Nephron progenitor cell (in vitro differentiated cells): ENCODE data around the gene RBMX.

Experiments
- DNase-seq: peaks from one replicate; pipeline ENCODE4 v3.0.0; 2021
- H3K27ac Mint-ChIP-seq: 2 replicates; pipeline ENCODE4 v1.8.0; 2021; ENCODE audit warnings: mild to moderate bottlenecking, moderate library complexity, mixed read lengths
- H3K27me3 Mint-ChIP-seq: 2 replicates; pipeline ENCODE4 v1.8.0; 2021; ENCODE audit warnings: mild to moderate bottlenecking, low read depth, mixed read lengths; ENCODE audit not compliant: poor library complexity
- H3K36me3 Mint-ChIP-seq: 2 replicates; pipeline ENCODE4 v1.8.0; 2021; ENCODE audit warnings: low read depth, mixed read lengths
- H3K4me1 Mint-ChIP-seq: 2 replicates; pipeline ENCODE4 v1.8.0; 2021; ENCODE audit warnings: mixed read lengths
- H3K4me3 Mint-ChIP-seq: 2 replicates; pipeline ENCODE4 v1.8.0; 2021; ENCODE audit warnings: mild to moderate bottlenecking, moderate library complexity, mixed read lengths
- H3K9me3 Mint-ChIP-seq: 2 replicates; pipeline ENCODE4 v1.8.0; 2021; ENCODE audit warnings: mild to moderate bottlenecking, moderate library complexity, mixed read lengths
- CTCF ChIP-seq: fragments of 200-600 bp; sonication (generic); IDR thresholded peaks from 2 replicates; pipeline ENCODE4 v1.5.0; 2021; ENCODE audit warnings: antibody characterized with exemption

The RBMX gene

GRCh38 chrX:136829413-136829812 lies 51.1 kb downstream of the RBMX start:
- peaks cover 76% of the 10 kb centered on the region for H3K36me3 Mint-ChIP-seq
- peaks cover 53% of the 10 kb centered on the region for H3K9me3 Mint-ChIP-seq
- no peaks in the 10 kb centered on the region for H3K27me3 Mint-ChIP-seq
- TF ChIP-seq CTCF = no peak
- no peak overlapping the region for H3K27ac Mint-ChIP-seq
- H3K4me3 Mint-ChIP-seq = no peak overlapping the region
- peaks cover 4% of the 10 kb centered on the region for H3K4me1 Mint-ChIP-seq
- DNase-seq = no peak

DNA sequence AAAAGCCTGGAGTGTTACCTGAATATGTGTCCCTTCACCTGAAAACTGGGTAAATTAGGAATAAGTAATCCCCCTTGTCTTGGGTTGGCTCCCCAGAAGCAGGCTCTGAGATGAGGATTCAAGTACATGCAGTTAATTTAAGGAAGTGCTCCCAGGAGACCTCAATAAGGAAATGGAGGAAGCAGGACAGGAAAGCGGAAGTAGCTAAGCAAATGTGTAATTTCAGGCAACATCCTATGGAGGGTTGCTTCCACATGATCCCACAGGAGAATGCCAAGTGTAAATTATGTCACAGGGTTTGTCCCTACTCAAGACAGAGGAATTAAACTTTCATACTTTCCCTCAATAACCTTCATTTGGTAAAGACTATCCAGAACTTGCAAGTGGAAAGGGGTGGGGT lies 51.7 kb downstream of the RBMX start:
- H3K36me3 Mint-ChIP-seq = peaks cover 71% of the 10 kb centered on the region
- H3K9me3 Mint-ChIP-seq = peaks cover 56% of the 10 kb centered on the region
- DNase-seq = no peak

DNA sequence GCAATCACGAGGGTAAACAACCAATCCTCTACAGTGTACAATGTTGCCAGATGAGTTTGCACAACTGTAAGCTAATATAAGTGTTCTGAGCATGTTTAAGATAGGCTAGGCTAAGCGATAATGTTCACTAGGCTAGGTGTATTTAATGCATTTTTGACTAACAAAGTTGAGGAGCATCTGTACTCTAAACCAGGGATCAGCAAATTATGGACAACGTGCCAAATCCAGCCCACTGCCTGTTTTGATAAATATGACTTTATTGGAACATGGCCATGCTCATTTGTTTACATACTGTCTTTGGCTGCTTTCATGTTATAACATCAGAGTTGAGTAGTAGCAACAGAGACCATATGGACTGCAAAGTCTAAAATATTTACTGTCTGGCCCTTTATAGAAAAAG lies 53.5 kb downstream of the RBMX start:
- no peak overlapping the region for H3K27ac Mint-ChIP-seq
- H3K36me3 Mint-ChIP-seq = peaks cover 66% of the 10 kb centered on the region
- H3K4me1 Mint-ChIP-seq = peaks cover 4% of the 10 kb centered on the region
- DNase-seq = no peak
- TF ChIP-seq CTCF = no peak
- no peaks in the 10 kb centered on the region for H3K27me3 Mint-ChIP-seq
- peaks cover 54% of the 10 kb centered on the region for H3K9me3 Mint-ChIP-seq
- no peak overlapping the region for H3K4me3 Mint-ChIP-seq

More for the DNA sequence above, 51.7 kb downstream of the RBMX start:
- Mint-ChIP-seq H3K27ac (no peak overlapping the region), H3K4me3 (no peak overlapping the region), H3K4me1 (peaks cover 4% of the 10 kb centered on the region), H3K27me3 (no peaks in the 10 kb centered on the region)
- TF ChIP-seq CTCF = no peak

DNA sequence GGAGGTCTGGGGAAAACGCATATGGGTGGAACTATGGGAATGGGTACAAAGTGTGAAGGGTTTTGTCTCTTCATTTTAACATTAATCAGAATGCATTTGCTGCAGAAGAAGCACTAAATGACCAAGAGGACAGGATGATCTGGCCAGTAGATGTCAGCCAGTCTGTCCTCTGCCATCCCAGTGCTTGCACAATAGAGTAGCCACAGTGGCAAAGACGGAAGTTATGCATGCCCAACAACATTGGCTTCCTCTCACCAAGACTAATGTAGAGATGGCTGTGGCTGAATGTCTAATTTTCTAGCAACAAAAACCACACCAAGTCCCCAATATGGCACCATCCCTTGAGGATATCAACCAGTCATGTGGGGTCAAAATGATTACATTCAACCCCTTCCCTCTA lies 54.8 kb downstream of the RBMX start:
- no peak overlapping the region for H3K4me3 Mint-ChIP-seq
- peaks cover 68% of the 10 kb centered on the region for H3K36me3 Mint-ChIP-seq
- no peak for TF ChIP-seq CTCF
- DNase-seq = no peak
- no peak overlapping the region for H3K27ac Mint-ChIP-seq
- H3K27me3 Mint-ChIP-seq = no peaks in the 10 kb centered on the region
- H3K4me1 Mint-ChIP-seq = peaks cover 4% of the 10 kb centered on the region
- H3K9me3 Mint-ChIP-seq = peaks cover 60% of the 10 kb centered on the region
